Erythroblast (primary cell): ENCODE data around the gene PLEKHA5.

ENCODE experiments used
- GATA1 ChIP-seq: IDR thresholded peaks from 2 replicates; pipeline ENCODE4 v1.6.1; 2011; ENCODE audit warnings: low read depth, mild to moderate bottlenecking, control low read depth, low read length, moderate library complexity
- POLR2A ChIP-seq: IDR thresholded peaks from 2 replicates; pipeline ENCODE4 v1.6.1; 2011; ENCODE audit warnings: mild to moderate bottlenecking, low read length

DNA sequence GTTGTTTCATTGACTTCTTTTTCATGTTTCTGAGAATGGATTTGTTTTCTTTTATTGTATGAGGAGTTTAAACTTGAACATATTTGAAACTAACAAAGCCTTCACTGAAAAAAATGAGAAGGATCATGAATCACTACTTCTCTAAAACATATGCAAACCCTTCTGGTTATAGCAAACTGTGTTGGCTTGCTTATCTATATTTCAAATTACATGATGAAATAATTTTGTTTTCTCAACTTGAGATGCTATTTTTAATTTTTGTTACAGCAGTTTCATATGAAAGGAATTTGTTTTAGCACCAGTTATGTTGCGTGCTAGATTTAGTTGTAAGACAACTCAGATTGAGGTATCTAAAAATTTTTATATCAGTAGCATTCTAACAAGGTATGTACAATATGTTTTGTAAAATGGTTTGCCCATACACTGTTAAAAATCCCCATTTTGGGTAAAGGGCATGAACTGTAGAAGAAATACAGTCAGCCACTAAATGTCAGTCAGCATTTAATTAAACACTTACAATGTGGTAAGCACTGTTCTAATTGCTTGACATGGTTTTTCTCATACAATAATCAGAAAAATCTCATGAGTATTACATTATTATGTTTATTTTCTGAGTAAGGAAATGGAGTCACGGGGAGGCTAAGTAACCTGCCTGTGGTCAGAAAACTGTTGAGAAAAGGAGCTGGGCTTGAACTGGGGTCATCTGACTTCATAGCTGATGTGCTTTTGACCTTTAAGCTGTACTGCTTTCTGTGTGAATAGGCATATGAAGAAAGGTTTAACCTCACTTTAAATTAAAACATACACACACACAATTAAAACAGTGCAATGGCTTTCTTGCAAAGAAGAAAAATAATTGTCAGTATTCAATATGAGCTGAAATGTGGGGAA lies 105.7 kb downstream of the PLEKHA5 start:
- TF ChIP-seq POLR2A, result no peak
- TF ChIP-seq GATA1, result no peak
